DMS 273 (cell line): ENCODE data around the gene WRAP73.
A peak's percentile ranks its signal among the peaks of the same experiment; 100 is the strongest.
"Not testable (repeated sequence)": the region's sequence is repeated elsewhere in the genome, so short reads cannot be mapped to it uniquely, and the experiment has no call there.

ENCODE experiments used
- DNase-seq: peaks from one replicate; lab custom pipeline; 2025; ENCODE audit not compliant: unreplicated experiment; lab: John Stamatoyannopoulos, UW

Gene WRAP73

DNA sequence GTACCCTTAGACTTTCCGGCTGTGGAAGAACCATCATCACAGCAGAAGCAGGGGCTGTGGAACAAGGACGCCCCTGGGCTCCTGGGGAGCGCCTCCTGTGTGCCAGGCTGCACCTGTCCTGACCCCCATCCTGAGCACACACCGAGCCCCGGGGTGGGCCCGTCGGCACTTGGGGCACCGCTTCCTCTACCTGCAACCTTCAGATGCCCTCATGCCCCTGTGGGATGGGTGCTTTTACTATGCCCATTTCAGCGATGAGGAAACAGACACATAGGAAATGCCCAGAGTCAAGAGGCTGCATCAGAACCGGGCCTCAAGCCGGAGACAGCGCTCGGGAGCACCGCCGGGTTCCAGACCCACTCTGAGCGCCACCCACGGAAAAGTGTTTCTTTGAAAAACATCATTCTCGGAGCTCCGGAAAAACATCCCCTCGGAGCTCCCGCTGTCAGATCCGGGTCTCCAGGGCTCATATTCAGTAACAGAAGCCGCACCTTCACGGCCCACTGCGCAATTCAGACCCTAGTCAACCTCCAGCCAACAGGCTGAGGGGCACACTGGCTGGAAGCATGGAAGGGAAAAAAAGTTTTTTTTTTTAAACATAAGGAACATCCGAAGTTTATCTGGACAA is 17.1 kb downstream of the WRAP73 start:
- no peak for DNase-seq

DNA sequence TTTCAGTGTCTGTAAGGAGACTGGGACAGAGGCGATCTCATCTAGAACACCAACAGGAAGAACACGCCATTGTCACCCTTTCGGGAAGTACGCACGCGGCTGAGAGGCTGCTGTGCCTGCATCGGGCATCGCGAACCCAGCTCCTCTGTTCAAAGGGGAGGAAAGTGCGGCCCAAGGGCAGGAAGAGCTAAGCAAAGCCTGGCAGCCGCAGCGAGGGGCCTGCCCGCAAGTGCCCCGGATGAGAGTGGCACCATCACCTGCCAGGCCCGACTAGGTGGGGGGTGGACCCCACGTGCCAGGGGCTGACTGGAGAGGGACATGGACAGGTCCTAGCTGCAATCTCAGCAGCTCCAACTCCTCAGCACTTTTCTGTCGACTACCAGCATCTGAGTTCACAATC is 17.6 kb downstream of the WRAP73 start:
- DNase-seq = no peak

- DNase-seq = no peak
Measured at GRCh38 chr1:3631320-3632260, 18.3 kb downstream of the WRAP73 start.

- DNase-seq = no peak
Measured at GRCh38 chr1:3630914-3631313, 19.0 kb downstream of the WRAP73 start.

- no peak for DNase-seq
Measured at GRCh38 chr1:3630161-3630611, 19.7 kb downstream of the WRAP73 start.

- no peak for DNase-seq
Measured at GRCh38 chr1:3629561-3630160, 20.2 kb downstream of the WRAP73 start.

DNA sequence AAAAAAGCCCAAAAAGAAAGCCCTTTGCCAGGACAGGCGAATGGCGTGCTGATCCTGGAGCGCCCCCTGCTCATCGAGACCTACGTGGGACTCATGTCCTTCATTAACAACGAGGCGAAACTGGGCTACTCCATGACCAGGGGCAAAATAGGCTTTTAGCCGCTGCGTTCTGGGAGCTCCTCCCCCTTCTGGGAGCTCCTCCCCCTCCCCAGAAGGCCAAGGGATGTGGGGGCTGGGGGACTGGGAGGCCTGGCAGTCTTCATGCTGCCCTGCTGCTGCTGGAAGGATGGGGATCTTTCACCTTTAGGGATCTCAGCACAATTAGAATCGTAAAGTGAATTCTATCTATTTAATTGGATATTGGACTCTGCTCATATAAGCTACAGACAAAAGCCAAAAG is 21.5 kb downstream of the WRAP73 start:
- no peak for DNase-seq

GRCh38 chr1:3627515-3628253 is 22.2 kb downstream of the WRAP73 start:
- no peak for DNase-seq

GRCh38 chr1:3626025-3626424 is 23.9 kb downstream of the WRAP73 start:
- no peak for DNase-seq

DNA sequence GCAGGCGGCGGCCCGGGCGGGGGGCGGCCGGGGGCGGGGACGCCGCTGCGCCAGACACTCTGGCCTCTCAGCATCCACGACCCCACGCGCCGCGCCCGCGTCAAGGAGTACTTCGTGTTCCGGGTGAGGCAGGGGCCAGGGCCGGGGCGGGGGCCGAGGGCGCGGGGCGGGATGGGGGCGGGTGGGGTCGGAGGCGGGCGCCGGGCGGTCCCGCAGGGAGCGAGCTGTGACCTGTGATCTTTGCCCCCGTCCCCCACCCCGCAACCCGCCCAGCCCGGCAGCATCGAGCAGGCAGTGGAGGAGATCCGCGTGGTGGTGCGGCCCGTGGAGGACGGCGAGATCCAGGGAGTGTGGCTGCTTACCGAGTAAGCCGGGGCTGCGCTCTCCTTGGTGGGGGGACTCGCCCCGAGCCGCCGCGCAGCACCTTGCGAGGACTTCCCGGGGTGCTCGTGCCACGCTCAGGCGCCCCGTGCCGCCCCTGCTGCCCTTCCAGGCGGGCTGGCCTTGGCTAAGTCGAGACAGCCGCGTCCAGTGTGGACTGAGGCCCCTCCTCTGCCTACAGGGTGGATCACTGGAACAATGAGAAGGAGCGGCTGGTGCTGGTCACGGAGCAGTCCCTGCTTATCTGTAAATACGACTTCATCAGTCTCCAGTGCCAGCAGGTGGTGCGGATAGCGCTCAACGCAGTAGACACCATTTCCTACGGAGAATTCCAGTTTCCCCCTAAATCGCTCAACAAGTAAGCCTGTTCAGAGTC is 24.6 kb downstream of the WRAP73 start:
- DNase-seq = peak; percentile 56

GRCh38 chr1:3624200-3625136 is 25.4 kb downstream of the WRAP73 start, which contains the start of gene TPRG1L:
TSS of gene TPRG1L (plus strand) at chr1:3625015. CDS start at chr1:3625073, 58 bp downstream.
- DNase-seq = peak; percentile 99

- DNase-seq = no peak
Measured at GRCh38 chr1:3623441-3624199, 26.3 kb downstream of the WRAP73 start.

- DNase-seq = not testable (repeated sequence)
Measured at GRCh38 chr1:3622102-3622501, 27.8 kb downstream of the WRAP73 start.

GRCh38 chr1:3621151-3621671 is 28.7 kb downstream of the WRAP73 start:
- DNase-seq = peak; percentile 43

DNA sequence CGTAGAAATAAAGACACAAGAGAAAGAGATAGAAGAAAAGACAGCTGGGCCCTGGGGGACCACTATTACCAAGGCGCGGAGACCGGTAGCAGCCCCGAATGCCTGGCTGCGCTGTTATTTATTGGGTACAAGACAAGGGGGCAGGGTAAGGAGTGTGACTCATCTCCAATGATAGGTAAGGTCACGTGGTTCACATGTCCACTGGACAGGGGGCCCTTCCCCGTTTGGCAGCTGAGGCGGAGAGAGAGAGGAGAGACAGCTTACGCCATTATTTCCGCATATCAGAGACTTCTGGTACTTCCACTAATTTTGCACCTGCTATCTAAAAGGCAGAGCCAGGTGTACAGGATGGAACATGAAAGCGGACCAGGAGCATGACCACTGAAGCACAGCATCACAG is 29.2 kb downstream of the WRAP73 start:
- no peak for DNase-seq

DNA sequence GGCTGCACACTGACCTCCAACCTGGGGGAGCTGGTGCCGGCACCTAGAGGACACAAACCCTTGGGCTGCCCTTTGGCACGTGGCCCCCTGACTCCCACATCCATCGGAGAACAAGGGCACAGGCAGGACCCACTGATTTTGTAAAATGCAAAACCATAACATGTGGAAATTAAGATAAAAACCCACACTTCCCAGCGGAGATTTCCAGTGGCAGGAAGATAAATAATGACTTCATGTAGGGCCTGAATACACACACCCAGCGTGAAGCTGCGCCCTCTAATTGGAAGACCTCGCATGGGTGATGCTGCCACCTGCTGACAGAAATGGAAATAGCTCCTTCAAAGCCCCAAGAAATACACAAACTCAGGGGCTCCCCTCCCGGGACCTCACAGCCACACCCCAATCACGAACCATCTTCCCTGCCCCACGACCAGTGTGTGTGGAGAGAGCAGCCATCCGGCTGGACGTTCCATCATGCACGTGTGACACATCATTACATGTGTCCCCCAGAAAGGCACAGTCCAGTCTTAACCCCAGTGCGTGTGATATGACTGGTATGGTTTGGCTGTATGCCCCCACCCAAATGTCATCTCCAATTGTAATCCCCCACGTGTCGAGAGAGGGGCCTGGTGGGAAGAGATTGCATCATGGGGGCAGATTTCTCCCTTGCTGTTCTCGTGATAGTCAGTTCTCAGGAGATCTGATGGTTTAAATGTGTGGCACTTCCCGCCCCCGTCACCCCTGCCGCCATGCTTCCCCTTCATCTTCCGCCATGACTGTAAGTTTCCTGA is 30.8 kb downstream of the WRAP73 start:
- peak; percentile 88 for DNase-seq

DNA sequence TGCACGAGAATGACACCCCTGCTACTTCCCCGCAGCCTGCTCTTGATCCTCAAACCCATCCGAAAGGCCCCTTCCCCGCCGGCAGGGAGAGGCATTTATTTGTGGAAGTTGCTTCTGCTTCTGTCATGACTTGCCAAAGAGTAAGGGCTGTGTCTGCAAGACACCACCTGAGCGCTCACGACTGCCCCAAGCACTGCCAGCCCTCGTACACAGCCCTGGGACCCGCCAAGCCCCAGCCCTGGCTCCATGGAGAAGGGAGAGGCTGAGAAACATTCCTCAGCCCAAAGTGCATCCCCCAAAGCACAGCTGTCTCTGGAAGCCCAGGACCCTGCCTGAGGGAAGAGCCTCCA is 31.4 kb downstream of the WRAP73 start:
- DNase-seq = no peak
